Measurements from ENCODE around the gene LMF1. TPM values are rescaled to one million over a fixed set of nuclear protein-coding genes. Genes with fewer than 3 reads are reported as not detected.

The LMF1 gene
- total RNA-seq, 1 donor from 2014 or later: 26.0 TPM

- no peak overlapping the region for H3K4me3 ChIP-seq
- H3K36me3 ChIP-seq: peaks cover 0 to 11% of the 10 kb centered on the region in 2 donors
- no peaks in the 10 kb centered on the region for H3K27me3 ChIP-seq
- intact Hi-C loops (cut with DNase I): no loop called here
- no peak for DNase-seq (ENCODE audit: extremely low spot score in 2 of 2)
- H3K4me1 ChIP-seq: peaks cover 71% of the 10 kb centered on the region
- TF ChIP-seq POLR2AphosphoS5 (IDR thresholded peaks at IDR 0.05; ENCODE audit: insufficient read depth in 1 of 2, low read depth in 1 of 2): no peak
- no peak for TF ChIP-seq POLR2A (IDR thresholded peaks at IDR 0.05)
- TF ChIP-seq CTCF (IDR thresholded peaks at IDR 0.05): no peak
- H3K27ac ChIP-seq: no peak overlapping the region
- H3K9me3 ChIP-seq: no peaks in the 10 kb centered on the region
Observed at GRCh38 chr16:967546-968295, 3.1 kb downstream of the LMF1 start.

GRCh38 chr16:967077-967541 is 3.7 kb downstream of the LMF1 start:
- Histone ChIP-seq H3K27me3 (no peaks in the 10 kb centered on the region), H3K36me3 (peaks cover 0 to 11% of the 10 kb centered on the region in 2 donors), H3K4me3 (no peak overlapping the region), H3K27ac (no peak overlapping the region), H3K9me3 (no peaks in the 10 kb centered on the region), H3K4me1 (peaks cover 77% of the 10 kb centered on the region)
- intact Hi-C loops (cut with DNase I): no loop called here
- DNase-seq (ENCODE audit: extremely low spot score in 2 of 2): no peak
- no peak for TF ChIP-seq POLR2A (IDR thresholded peaks at IDR 0.05)
- no peak for TF ChIP-seq POLR2AphosphoS5 (IDR thresholded peaks at IDR 0.05; ENCODE audit: insufficient read depth in 1 of 2, low read depth in 1 of 2)
- TF ChIP-seq CTCF (IDR thresholded peaks at IDR 0.05): no peak

- intact Hi-C loops (cut with DNase I): no loop called here
- Histone ChIP-seq H3K9me3 (no peaks in the 10 kb centered on the region), H3K4me1 (peaks cover 77% of the 10 kb centered on the region), H3K4me3 (no peak overlapping the region), H3K27me3 (no peaks in the 10 kb centered on the region), H3K27ac (no peak overlapping the region), H3K36me3 (peaks cover 0 to 11% of the 10 kb centered on the region in 2 donors)
- no peak for DNase-seq (ENCODE audit: extremely low spot score in 2 of 2)
- TF ChIP-seq POLR2A (IDR thresholded peaks at IDR 0.05) (no peak), CTCF (IDR thresholded peaks at IDR 0.05) (no peak)
Observed at GRCh38 chr16:966505-966904, 4.3 kb downstream of the LMF1 start.

- no peak for DNase-seq (ENCODE audit: extremely low spot score in 2 of 2)
- no peaks in the 10 kb centered on the region for H3K9me3 ChIP-seq
- no peaks in the 10 kb centered on the region for H3K27me3 ChIP-seq
- TF ChIP-seq POLR2AphosphoS5 (IDR thresholded peaks at IDR 0.05; ENCODE audit: insufficient read depth in 1 of 2, low read depth in 1 of 2): no peak
- TF ChIP-seq CTCF (IDR thresholded peaks at IDR 0.05): no peak
- no peak for TF ChIP-seq POLR2A (IDR thresholded peaks at IDR 0.05)
- intact Hi-C loops (cut with DNase I): no loop called here
- H3K27ac ChIP-seq: no peak overlapping the region
- no peak overlapping the region for H3K4me3 ChIP-seq
- peaks cover 73% of the 10 kb centered on the region for H3K4me1 ChIP-seq
- peaks cover 0 to 11% of the 10 kb centered on the region in 2 donors for H3K36me3 ChIP-seq
Observed at GRCh38 chr16:966035-966434, 4.7 kb downstream of the LMF1 start.

- H3K27ac ChIP-seq: no peak overlapping the region
- H3K36me3 ChIP-seq: peaks cover 0 to 11% of the 10 kb centered on the region in 2 donors
Observed at GRCh38 chr16:965487-965886, 5.3 kb downstream of the LMF1 start.

More at GRCh38 chr16:965487-965886, 5.3 kb downstream of the LMF1 start:
- no peak for DNase-seq (ENCODE audit: extremely low spot score in 2 of 2)
- no peaks in the 10 kb centered on the region for H3K9me3 ChIP-seq
- intact Hi-C loops (cut with DNase I): no loop called here
- H3K27me3 ChIP-seq: no peaks in the 10 kb centered on the region
- TF ChIP-seq CTCF (IDR thresholded peaks at IDR 0.05) (no peak), POLR2A (IDR thresholded peaks at IDR 0.05) (no peak), POLR2AphosphoS5 (IDR thresholded peaks at IDR 0.05; ENCODE audit: insufficient read depth in 1 of 2, low read depth in 1 of 2) (no peak)
- no peak overlapping the region for H3K4me3 ChIP-seq
- H3K4me1 ChIP-seq: peaks cover 73% of the 10 kb centered on the region

Data from vagina (tissue), 2 donors.